Mesothelial cell of epicardium (in vitro differentiated cells): ENCODE measurements around the gene KREMEN1. TPM values are rescaled to one million over a fixed set of nuclear protein-coding genes. Genes with fewer than 3 reads are reported as not detected.

Experiments used
- DNase-seq, 2 experiments: peaks; one replicate each; pipeline ENCODE4 v3.0.0; 2021; ENCODE audit warnings: low spot score in 2 of 2; ENCODE audit not compliant: unreplicated experiment in 2 of 2
- H3K27ac Mint-ChIP-seq: 2 replicates; pipeline ENCODE4 v1.8.0; 2021; ENCODE audit warnings: mixed read lengths
- H3K27me3 Mint-ChIP-seq: 2 replicates; pipeline ENCODE4 v1.8.0; 2021; ENCODE audit warnings: low read depth, mixed read lengths
- H3K36me3 Mint-ChIP-seq: 2 replicates; pipeline ENCODE4 v1.8.0; 2021; ENCODE audit warnings: mixed read lengths
- H3K4me1 Mint-ChIP-seq: 2 replicates; pipeline ENCODE4 v1.8.0; 2021; ENCODE audit warnings: mixed read lengths
- H3K4me3 Mint-ChIP-seq: 2 replicates; pipeline ENCODE4 v1.8.0; 2021; ENCODE audit warnings: mild to moderate bottlenecking, moderate library complexity, mixed read lengths
- H3K9me3 Mint-ChIP-seq: 2 replicates; pipeline ENCODE4 v1.8.0; 2021; ENCODE audit warnings: mixed read lengths
- CTCF ChIP-seq: fragments of 200-600 bp; sonication (generic); IDR thresholded peaks from one replicate; pipeline ENCODE4 v1.5.0; 2021; ENCODE audit warnings: antibody characterized with exemption; ENCODE audit not compliant: unreplicated experiment
- total RNA-seq: library from RNA; stranded (reverse); gene quantifications from 3 replicates; pipeline ENCODE4 v1.2.1, GENCODE V29; 2021

Gene KREMEN1
- total RNA-seq, 1 donor from 2014 or later, result 24.4 TPM

GRCh38 chr22:29208879-29209623, 136.2 kb downstream of the KREMEN1 start:
- no peaks in the 10 kb centered on the region for H3K27me3 Mint-ChIP-seq
- no peak for TF ChIP-seq CTCF
- H3K36me3 Mint-ChIP-seq, result no peaks in the 10 kb centered on the region
- H3K4me3 Mint-ChIP-seq, result no peak overlapping the region
- H3K9me3 Mint-ChIP-seq, result no peaks in the 10 kb centered on the region
- H3K27ac Mint-ChIP-seq, result peak overlapping the region; percentile 59
- no peak for DNase-seq
- peaks cover 13% of the 10 kb centered on the region for H3K4me1 Mint-ChIP-seq

GRCh38 chr22:29209624-29209929, 136.7 kb downstream of the KREMEN1 start:
- no peak for DNase-seq
- Mint-ChIP-seq H3K9me3 (no peaks in the 10 kb centered on the region), H3K27me3 (no peaks in the 10 kb centered on the region), H3K36me3 (no peaks in the 10 kb centered on the region), H3K27ac (peak overlapping the region; percentile 39), H3K4me3 (no peak overlapping the region), H3K4me1 (peaks cover 13% of the 10 kb centered on the region)
- no peak for TF ChIP-seq CTCF

- no peaks in the 10 kb centered on the region for H3K9me3 Mint-ChIP-seq
- H3K27me3 Mint-ChIP-seq, result no peaks in the 10 kb centered on the region
- no peak for DNase-seq
- H3K4me1 Mint-ChIP-seq, result peaks cover 13% of the 10 kb centered on the region
- no peak for TF ChIP-seq CTCF
- H3K4me3 Mint-ChIP-seq, result no peak overlapping the region
- H3K27ac Mint-ChIP-seq, result no peak overlapping the region
- H3K36me3 Mint-ChIP-seq, result no peaks in the 10 kb centered on the region
These were observed 138.2 kb downstream of the KREMEN1 start for GRCh38 chr22:29211066-29211465.

GRCh38 chr22:29211466-29211865, 138.6 kb downstream of the KREMEN1 start:
- Mint-ChIP-seq H3K27me3 (no peaks in the 10 kb centered on the region), H3K27ac (no peak overlapping the region), H3K36me3 (no peaks in the 10 kb centered on the region), H3K4me3 (no peak overlapping the region), H3K4me1 (peaks cover 11% of the 10 kb centered on the region), H3K9me3 (no peaks in the 10 kb centered on the region)
- DNase-seq, result no peak
- TF ChIP-seq CTCF, result no peak

- H3K27ac Mint-ChIP-seq, result no peak overlapping the region
- no peak for TF ChIP-seq CTCF
- no peaks in the 10 kb centered on the region for H3K36me3 Mint-ChIP-seq
- peaks cover 10% of the 10 kb centered on the region for H3K4me1 Mint-ChIP-seq
- no peaks in the 10 kb centered on the region for H3K27me3 Mint-ChIP-seq
- no peaks in the 10 kb centered on the region for H3K9me3 Mint-ChIP-seq
- H3K4me3 Mint-ChIP-seq, result no peak overlapping the region
- no peak for DNase-seq
These were observed 139.9 kb downstream of the KREMEN1 start for GRCh38 chr22:29212743-29213142.

GRCh38 chr22:29213493-29213892, 140.7 kb downstream of the KREMEN1 start:
- no peaks in the 10 kb centered on the region for H3K36me3 Mint-ChIP-seq
- DNase-seq, result no peak
- H3K4me1 Mint-ChIP-seq, result peaks cover 10% of the 10 kb centered on the region
- H3K27me3 Mint-ChIP-seq, result no peaks in the 10 kb centered on the region
- no peaks in the 10 kb centered on the region for H3K9me3 Mint-ChIP-seq
- no peak overlapping the region for H3K27ac Mint-ChIP-seq
- H3K4me3 Mint-ChIP-seq, result no peak overlapping the region
- TF ChIP-seq CTCF, result no peak
